Measurements from ENCODE around the gene AGBL4.
A peak's percentile ranks its signal among the peaks of the same experiment; 100 is the strongest.

Gene AGBL4

DNA sequence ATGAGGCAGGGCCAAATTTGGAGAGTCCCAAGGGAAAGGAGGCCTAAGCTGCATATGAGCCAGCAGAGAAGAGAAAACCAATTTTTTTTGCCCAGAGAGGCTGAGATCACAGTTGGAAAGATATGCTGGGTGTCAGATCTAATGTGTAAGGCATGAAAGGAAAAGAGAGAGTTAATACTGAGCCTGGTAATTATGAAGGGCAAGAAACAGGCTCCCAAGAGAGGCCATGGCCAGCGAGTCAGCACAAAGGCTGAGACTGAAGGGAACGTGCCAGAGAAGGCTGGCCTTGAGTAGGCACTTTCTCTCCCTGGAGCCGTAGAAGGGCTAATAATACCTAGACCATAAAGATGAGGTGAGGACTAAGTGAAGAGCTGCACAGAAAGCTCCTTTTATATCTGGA lies 1215.3 kb downstream of the AGBL4 start:
- no peak for DNase-seq

DNA sequence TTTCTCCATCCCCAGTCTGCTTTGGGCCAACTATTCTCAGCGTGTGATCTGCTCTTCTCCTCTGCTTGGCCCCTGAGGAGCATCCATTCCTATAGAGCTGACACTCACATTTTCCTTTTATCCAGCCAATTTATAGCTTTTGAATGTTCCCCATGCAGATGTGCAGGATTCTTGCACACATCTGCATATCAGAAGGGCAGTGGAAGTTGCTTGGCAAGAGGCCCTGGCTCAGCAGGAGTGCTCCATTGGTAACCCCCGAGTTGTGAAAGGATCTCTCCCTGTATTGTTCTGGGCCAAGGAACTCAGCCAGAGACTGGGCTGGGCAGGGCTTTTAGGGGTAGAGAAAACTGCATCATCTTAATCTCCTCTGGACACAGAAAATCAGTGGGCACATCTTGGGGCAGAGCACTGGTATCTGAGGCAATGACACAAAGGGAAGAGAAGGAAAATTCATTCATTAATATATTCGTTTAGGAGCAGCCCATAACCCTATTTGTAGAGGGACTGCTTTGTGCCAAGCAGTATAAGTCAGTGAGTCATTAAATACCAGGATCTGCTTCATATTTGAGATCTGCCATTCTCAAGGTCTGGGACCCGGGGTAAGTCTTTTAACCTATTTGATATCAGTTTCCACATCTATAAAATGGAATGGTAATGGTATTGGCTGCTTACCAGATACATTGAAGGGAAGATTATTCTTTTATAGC lies 1216.0 kb downstream of the AGBL4 start:
- DNase-seq, result no peak

DNA sequence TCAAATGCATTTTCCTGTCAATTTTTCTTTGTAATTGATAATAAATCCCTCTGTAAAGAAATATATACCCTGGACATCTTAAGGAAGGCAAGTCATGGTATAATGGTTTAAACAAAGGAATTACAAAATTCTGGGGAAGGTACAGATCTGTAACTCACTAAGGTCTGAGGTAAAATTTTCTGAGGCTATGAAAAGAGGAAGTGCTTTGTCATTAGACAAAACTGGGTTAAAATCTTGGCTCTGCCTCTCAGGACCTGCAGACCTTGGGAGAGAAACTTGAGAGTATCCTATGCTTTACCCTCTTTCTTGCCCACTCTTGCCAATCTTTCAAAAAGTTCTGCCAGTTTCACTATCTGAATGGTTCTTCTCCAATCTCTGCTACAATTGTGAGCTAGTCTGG lies 1220.3 kb downstream of the AGBL4 start:
- peak; percentile 16 for DNase-seq

DNA sequence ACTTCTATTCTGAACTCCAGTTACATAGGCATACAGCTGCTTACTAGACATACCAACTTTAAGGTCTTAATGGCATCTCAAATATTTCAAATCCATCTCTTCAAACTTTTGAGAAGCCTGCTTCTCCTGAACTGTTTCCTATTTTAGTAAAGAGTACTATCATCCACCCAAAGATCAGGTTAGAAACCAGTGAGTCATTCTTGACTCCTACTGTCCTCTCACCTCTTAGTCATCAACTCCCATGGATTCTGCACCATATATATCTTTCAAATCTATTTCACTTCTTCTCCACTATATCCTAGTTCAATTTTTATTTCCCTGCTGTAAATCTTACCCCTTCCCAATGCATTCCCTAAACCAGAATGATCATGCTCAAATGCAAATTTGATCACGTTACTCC lies 1228.9 kb downstream of the AGBL4 start:
- no peak for DNase-seq

DNA sequence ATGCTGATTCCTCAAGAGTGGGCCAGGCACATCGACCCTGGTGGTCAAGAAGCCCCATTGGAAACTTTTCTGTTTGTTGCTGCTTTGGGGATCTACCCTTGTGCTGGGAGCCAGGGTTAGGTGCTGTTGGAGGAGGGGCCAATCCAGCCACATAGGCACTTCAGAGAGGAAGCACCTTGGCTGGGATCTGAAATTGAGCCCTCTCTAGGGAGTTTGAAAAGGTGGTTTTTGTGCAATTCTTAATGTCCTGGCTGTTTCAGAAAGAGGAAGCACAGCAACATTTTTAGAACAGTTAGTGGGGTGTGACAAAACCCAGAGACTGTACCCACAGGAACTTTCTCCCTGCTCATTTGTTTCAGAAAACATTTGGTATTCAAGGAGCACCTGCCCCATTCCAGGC lies 1229.9 kb downstream of the AGBL4 start:
- DNase-seq, result no peak

DNA sequence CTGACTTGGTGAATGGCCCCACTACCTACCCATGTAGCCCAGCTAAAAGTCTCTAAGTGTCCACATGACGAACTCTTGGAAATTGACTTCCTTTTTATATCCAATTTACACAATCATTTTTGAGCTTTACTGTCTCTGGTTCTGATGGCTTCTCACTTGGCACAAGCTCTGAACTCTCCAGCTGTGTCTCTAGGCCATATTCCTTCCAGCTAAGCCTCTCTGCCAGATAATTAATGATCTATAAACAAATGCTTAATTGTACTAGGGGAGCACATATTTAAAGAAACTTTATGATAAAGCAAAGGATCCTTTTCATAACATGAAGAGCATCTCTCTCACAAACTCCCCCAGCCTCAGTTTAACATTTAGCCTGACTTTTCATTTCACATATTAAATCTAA lies 1230.8 kb downstream of the AGBL4 start:
- no peak for DNase-seq

DNA sequence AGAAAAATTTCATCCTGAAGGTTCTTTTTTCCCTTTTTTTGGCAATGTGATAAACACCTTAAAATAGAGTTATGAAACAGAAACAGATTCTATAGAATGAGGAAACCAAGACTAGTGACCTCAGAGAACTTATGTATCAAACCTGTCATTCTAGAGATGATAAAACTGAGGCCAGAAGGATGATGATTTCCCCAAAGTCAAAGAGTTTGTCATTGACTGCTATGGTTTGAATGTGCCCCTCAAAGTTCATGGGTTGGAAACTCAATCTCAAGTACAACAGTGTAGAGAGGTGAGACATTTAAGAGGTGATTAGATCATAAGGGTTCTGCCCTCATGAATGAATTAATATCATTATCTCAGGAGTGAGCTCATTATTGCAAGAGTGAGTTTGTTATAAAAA lies 1233.4 kb downstream of the AGBL4 start:
- DNase-seq, result no peak

DNA sequence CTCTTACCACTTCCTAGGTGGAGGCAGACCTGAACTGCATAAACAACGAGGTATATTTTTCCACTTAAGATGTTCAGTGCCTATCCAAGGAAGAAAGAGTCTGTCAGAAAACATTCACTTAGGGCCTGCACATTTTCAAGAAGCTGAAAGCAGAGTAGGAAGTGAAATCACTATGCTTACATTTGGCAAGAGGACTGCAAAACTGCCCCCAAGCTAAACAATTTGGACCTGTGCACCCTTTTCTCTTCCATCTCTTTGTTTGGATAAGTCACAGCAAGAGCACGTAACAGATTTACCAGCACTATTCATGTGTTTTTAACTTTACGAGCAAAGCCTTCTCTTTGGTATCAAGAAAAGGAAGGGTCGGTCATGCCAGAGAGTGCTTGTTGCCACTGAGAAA lies 1233.9 kb downstream of the AGBL4 start:
- no peak for DNase-seq

DNA sequence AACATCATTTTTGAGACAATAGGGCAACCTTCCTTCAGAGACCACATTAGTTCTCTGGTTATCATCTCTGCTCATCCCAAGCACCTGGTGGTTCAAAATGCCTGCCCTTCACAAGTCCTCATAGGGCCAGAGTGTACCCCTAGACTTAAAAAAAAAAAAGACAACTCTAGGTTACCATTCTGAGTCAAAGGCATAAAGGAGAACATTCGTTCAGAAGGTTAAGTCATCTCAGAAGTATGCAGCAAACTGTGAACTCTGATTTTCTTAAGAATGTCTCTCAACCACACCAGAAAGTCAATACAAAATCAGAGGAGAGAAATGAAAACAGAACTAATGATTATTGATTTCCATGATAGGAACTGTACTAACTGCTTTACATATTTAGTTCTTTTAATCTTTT lies 1237.9 kb downstream of the AGBL4 start:
- DNase-seq, result no peak

DNA sequence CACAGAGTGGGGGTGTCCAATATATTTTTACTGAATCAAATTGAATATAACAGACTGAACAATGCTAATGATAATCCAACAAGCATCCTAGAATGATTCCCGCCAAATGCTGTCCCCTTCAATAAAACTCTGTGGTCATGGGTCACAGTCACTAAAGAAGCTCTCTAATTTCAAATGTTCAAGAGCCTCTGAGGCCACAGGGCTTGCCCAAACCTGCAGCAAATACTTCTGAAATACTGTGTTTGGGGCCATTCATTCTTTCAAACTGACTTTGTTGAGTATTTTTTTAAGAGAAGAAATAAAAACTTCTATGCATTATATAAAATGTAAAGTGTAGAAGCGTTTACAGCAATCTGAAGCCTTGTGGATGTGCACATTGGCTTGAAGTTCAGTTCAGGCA lies 1239.5 kb downstream of the AGBL4 start:
- no peak for DNase-seq

DNA sequence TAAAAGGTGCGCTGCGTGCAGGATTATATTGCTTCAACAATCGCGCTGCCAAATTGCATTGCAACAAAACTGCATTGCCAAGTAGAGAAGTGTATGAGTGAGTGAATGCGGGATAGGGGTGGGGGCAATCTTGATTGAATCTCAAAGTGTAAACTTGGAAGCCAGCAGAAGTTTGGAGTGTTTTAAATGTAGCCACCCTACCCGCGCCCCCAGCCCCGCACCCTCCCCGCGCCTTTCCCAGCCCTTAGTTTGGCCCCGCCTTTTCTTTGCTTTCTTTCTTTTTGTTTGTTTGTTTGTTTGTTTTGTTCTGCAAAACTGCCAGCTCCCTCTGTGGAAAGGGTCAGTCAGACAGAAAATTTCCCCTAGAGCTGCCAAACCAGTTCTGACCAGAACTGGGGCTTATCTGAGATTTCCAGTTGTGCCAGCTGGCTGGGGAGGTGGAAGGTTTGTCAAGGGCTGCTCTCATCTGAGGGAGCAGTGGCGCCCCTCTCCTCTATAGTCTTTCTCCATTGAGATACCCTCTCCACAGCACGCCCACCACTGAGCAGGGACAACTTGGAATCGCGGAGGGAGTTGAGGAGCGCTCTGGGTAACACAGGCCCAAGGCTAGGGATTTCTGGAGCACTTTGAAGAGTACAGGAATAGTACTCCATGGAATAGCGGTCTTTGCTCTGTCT lies 1246.4 kb downstream of the AGBL4 start:
- DNase-seq, result peak; percentile 1

DNA sequence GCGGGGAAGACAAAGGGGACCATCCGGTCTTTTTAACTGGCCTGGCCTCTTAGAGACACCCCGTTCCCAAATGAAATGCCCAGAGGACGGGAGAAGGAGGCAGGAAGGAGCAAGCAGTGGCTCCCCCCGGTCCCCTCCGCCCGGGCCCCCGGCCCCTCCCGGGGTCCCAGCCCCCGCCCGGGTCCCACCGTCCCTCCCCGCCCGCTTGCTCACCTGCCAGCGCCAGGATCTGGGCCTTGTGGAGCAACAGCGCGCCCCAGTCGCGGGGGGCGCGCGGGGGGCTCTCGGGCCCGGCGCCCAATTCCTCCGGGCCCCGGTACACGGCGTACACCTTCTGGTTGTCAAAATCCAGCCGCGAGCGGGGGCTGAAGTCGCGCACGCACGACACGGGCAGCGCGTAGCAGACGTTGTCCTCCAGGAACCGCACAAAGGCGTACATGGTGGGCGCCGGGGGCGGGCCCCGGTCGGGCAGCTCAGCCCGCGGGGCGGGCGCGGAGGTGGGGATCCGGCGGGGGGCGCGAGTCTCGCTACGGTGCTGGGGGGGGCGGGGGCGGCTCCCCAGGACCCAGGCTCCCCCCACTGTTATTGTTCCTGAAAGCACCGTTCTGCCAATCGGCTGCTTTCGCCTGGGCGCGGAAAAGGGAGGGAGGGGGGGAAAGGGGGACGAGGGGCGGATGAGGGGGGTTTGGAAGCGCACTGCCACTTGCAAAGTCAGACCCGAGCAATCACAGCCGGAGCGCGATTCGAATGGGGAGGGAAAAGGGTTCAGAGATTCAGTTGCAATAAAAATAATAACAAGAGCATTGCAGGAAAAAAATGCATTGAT lies 1247.1 kb downstream of the AGBL4 start, which contains the start of gene BEND5:
BEND5 (minus strand) TSS at position 499 of the 826 bp plus-strand sequence; CDS start at position 439, 60 bp downstream.
- DNase-seq, result no peak

DNA sequence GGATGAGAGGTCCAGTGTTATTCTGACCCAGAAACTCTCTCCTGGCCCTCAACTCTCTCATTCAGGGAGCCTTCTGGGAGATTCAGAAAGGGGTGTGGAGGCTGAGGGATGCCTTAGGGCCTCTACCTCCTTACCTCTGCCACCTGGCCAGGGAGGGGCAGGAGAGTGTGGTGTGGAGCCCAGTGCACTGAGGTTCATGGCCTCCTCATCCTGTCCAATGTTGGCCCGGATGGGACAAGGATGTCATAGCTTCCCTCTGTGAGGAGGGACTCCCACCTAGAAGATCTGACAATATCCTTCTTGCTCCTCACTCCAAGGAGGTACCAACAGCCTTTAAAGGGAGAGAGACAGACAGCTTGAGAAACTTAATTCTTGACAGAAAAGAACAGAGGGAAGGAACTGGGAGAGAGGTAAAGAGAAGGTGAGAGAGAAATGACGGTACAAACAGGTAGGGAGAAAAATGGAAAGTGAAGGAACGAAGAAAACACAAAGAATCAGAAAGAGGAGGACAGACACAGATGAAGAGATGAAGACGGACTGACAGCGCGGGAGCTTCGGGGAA lies 1247.8 kb downstream of the AGBL4 start:
- DNase-seq, result no peak

DNA sequence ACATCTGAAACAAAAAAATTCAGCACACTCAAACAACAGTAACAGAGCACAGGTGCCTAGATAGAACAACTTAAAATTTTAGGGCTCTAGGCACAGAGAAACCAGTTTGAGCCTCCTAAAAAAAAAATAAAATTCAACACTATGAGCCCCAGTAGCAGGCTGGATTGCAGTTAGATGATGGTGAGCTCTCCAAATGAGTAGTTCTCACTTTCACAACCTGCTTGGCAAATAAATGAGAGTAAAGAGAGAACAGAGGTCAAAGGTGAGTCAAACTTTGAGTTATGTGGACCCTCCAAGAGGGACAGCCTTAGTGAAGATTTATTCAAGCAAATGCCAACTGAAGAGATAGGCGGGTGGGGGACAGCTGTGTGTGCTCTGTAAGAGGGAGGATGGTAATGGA lies 1250.6 kb downstream of the AGBL4 start:
- no peak for DNase-seq

DNA sequence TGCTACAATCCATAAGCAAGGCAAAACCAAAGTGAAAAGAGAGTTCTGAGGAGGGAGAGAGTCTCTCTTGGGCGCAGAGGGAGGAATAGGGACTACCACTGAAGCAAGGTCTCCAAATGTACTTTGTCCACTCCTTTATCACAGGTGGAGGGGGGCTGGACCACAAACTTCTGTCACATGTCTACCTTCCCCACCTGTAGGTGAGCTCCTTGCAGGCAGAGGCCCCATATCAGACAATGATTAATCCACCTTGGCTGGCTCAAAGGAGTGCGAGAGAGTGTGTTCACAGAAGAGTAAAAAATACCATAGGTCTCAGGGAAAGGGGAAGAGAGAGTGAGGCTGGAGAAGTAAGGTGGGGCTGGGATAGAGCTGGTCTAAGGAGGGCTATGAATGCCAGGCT lies 1251.5 kb downstream of the AGBL4 start:
- no peak for DNase-seq

DNA sequence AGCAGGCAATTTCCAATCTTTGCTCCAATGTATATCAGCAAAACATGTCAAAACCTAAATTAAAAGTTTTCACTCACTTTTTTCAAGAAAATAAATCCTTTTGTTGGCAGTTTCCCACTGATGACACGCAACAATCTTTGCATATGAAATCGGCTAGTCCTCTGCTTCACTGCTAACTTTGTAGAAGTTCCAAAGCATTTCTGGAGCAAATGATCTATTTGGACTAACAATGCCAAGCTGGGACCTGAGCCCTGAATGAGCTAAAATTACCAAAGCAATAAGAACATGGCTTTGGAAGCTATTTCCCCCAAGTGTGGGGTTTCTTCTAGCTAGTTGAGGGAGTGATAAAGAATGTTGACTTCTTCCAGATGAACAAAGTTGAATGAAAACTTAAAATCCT lies 1252.2 kb downstream of the AGBL4 start:
- no peak for DNase-seq

DNA sequence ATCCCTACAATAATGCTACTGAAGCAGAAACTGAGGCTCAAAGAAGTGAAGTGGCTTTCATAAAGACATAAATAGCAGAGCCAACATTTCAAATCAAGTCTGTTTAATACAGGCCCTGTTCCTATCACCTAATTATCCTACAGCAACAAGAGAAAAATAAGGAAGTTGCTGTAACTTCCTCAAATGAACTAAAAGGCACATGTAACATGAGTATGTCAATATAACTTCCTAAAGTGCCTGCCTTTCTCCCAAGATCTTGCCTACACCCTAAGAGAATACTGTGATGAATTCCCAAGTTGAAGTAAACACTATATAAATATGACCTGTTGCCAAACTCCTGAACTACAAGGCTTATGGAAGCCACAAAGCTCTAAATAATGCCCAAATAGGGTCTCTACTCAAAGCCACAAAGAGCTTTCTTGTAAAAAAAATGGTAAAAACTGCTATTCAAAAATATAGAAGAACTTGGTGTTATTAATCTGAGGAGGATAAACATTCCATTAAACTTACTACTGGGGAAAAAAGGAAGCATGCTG lies 1255.7 kb downstream of the AGBL4 start:
- peak; percentile 38 for DNase-seq

DNA sequence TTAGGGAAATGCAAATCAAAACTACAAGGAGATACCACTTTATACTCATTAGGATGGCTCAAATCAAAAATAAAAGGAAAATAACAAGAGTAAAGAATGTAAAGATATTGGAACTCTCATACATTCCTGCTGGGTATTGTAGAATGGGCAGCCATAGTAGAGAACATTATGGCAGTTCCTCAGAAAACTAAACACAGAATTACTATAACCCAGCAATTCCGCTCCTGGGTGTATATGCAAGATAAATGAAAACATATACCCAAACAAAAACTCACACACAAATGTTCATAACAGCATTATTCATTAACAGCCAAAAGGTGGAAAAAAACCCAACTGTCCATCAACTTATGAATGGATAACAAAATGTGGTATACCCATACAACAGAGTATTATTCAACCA lies 1258.4 kb downstream of the AGBL4 start:
- no peak for DNase-seq

DNA sequence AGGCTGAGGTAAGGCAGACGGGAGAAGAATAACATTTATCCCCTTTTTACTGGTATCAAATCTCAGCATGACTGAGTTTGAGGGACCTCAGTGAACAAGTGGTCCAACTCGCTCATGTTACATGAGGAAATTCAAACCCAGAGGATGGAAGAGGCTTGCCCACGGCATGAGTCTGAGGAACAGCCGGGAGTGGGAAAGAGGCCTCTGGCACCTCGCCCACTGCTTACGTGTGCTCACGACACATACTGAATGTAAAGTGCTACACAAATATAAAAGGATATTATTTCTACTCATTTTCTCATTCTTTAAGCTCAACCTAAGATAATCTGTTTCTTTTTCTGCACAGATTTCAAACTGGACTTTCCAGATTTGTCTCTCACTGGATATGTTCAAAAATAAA lies 1261.8 kb downstream of the AGBL4 start:
- DNase-seq, result no peak

DNA sequence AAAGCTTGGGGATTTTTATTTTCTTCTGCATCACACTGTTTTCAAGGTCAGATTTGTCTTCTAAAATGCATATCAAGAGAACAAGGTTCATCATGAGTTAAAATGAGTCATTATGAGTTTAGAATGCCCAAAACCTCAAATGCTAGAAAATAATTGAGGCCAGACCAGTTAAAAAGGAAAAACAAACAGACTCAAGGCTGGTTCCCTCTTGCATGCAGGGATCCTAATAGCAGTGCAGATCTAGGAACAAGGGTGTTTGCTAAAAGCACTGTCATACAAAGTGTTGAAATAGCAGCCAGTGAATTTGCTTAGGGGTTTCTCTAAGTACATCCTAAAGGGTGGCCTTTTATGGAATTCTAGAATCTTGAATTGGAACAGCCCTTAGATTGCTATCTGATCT lies 1262.3 kb downstream of the AGBL4 start:
- DNase-seq, result no peak

DNA sequence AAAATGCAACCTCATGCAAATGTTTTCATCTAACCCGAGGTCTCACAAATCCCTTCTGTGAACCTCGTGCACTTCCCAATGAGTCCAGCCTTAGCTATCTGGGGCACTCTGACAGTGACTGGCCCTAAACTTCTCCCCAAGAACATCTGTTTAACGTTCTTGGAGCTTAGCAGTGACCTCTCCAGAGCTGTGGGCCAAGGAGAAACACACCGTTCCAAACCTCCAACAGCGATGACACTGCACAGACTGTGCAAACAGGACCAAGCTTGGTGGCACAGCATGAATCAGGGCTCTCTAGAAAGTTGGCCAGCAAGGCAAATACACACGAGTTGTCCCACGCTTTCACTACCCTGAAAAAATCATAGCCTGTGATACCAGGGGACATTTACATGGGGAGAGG lies 1262.9 kb downstream of the AGBL4 start:
- DNase-seq, result no peak

DNA sequence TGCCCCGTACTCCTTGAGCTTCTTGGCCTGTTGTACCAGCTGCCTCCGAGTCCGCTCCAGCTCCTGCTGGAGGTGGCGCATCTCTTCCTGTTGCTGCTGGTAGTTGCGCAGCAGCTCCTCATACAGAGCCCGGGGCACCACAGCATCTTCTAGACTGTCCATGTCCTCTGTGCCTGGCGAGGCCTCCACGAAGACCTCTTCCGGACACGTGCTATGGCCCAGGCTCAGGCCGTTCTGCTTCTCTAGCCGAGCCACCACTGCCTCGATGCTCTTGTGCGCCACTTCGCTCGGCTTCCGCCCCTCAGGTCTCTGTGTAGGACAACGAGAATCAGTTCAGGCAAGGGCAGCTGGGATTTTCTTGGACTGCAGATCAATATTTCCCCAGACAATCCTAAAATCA lies 1264.8 kb downstream of the AGBL4 start:
- DNase-seq, result no peak

DNA sequence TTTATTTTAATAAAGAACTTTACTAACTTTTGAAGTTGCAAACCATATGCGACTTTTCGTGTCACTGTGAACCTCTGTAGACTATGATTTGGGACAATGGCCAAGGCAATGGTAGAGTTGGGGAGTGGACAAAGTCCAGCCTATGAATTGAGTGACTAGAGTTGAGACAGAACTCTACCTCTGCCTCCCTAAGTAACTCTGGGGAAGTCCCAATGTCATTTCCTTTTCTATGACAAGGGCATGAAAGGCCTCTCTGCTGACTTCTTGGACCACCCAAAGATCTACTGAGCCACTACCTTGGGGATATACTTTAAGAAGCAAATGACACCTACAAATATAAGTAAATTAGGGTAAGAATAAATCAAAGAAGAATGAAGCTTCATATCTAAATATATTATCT lies 1266.4 kb downstream of the AGBL4 start:
- no peak for DNase-seq
